Activated CD4-positive, alpha-beta T cell treated with anti-CD3 and anti-CD28 coated beads for 48 hours (primary cell): ENCODE data around the gene PDZD4.

Source experiments
- DNase-seq: peaks from one replicate; pipeline ENCODE4 v3.0.0-alpha.2; 2020

Gene PDZD4

GRCh38 chrX:153867671-153868070, 37.3 kb upstream of the PDZD4 start:
- DNase-seq: no peak

- DNase-seq: no peak
Measured at GRCh38 chrX:153867139-153867538, 36.8 kb upstream of the PDZD4 start.

DNA sequence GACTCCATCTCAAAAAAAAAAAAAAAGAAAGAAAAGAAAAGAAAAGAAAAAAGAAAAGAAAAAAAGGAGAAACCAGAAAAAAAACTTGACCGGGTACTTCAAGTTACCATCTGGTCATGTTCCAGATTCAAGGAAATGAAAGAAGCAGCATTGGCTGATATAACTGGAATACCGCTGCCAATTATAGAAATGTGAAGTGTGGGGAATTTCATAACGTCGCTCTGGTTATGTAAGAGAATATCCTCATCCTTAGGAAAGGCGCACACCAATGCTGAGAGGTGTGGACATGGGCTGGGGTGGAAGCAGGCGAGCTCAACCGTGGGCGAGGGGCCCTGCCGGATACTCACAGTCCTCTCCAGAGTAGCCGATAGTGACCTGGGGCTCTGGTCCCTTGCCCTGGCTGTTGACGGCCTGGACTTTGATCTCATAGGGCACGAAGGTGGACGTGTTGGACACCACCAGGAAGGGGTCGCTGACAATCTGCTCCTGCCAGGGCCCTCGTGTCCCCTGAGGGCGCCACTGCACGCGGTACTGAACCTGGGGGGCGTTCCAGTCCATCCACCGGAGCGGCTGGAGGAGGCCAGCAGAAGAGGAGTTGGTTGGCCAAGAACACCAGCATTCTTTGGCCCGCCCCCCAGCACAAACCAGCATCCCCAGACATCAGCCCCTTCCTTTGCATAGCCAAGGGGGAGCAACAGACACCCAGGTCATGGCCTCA, 36.1 kb upstream of the PDZD4 start:
- DNase-seq: no peak

GRCh38 chrX:153865685-153866084, 35.3 kb upstream of the PDZD4 start:
- no peak for DNase-seq

DNA sequence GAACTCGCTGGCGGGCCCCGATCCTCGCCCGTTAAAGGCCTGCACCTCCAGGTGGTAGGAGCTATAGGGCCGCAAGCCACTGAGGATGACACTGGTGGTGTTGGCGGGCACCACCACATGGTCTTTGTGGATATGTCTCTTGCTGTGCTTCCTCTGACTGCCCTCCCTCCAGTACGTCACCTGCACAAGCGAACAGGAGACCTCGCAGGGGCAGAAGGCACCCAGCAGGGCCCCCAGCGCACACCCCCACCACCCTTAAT, 34.9 kb upstream of the PDZD4 start:
- DNase-seq: no peak

GRCh38 chrX:153864561-153865320, 34.4 kb upstream of the PDZD4 start:
- no peak for DNase-seq

- no peak for DNase-seq
Measured at GRCh38 chrX:153864101-153864500, 33.8 kb upstream of the PDZD4 start.

DNA sequence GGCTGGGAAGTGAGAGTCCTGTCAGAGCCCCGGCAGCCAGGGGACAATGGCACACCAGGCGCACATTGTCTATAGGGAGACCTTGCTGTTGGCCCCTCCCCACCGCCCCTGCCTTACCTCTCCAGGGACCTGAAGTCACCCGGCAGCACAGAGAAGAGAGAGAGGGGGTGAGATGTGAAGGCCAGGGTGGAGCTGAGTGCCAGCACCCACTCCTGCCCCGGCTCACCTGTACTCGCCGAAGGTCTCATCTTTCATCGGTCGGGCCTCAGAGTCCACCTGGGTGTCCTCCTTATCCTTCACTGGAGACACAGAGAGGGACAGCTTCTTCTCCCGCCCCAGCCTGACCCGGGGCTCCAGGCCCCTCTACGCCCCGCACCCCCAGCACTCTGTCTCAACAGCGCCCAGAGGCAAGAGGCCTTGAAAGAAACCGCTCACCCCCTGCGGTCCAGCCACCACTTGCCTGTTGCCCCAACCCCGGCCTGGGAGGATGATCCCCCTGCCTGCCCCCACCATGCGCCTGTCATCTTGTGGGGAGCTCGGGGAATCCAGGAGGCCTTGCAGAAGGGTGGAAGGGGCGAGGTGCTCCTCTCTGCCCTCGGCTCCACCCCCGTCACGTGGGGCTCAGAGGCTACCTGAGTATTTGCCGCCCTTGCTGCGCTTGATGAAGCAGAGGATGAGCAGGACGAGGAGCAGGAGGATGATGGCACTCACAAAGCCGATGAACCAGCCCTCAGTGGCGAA, 33.1 kb upstream of the PDZD4 start:
- DNase-seq: no peak

DNA sequence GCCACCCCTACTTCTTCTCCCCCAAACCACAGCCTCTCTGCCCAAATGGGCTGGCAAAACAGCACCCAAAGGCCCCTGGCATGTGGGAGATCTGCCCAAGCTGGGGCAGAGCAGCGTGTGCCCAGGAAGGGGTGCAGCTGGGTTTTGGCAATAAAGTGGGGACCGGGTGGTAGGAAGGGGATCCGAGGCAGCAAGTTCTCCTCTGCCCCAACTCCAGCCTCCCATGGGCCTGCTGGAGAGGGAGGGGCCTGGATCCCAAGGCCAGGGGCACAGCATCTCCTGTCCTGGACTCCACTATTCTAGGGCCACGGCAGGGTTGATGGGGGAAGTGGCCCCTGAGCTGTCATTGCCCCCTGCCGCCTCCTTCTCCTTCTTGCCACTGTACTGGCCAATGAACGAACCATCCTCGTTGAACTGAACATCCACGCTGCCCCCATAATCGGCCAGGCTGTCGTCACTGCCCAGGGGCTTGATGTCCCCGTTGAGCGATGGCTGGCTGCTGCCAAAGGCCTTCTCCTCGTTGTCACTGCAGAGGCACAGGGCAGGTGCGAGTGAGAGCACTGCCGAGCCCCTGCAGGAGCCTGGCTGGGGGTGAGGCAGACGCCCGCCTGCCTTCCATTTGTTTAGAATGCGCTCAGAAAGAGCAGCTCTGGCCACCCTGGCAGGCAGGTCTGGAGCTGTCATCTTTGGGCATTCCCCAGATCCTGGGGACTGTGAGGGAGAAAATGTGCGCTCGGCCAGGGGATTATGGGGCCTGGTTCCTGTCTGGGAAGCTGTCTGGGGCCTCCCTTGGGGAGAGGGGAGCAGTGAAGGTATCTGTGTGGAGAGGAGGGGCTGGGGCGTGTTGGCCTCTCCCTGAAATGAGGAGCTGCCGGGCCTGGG, 32.3 kb upstream of the PDZD4 start:
- no peak for DNase-seq

DNA sequence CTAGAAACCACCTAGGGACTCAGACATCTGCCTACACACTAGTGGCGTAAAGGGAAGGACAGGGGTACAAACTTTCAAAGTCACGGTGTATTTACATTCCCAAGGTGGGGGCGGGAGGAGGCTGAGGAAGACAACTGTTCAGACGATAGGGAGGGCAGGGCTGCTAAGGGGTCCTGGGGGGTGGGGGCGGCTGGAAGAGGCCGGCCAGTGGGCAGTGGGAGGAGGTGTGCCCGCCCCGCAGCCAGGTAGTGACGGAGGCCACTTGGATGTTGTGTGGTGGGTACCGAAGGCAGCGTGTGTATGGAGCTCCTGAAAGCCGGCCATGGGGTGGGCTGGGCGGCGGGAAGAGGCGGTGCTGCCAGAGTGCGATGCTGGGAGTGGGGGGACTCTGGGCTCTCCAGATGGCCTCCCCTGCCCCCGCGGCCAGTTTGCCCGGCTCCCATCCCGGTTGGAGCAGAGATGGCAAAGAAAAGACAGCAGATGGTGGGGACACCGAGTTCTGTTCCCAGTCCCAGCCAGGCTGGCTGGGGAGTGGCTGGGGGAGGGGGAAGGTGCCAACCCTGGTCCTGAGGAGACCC, 31.5 kb upstream of the PDZD4 start:
- DNase-seq: no peak

- no peak for DNase-seq
Measured at GRCh38 chrX:153861151-153861550, 30.8 kb upstream of the PDZD4 start.

DNA sequence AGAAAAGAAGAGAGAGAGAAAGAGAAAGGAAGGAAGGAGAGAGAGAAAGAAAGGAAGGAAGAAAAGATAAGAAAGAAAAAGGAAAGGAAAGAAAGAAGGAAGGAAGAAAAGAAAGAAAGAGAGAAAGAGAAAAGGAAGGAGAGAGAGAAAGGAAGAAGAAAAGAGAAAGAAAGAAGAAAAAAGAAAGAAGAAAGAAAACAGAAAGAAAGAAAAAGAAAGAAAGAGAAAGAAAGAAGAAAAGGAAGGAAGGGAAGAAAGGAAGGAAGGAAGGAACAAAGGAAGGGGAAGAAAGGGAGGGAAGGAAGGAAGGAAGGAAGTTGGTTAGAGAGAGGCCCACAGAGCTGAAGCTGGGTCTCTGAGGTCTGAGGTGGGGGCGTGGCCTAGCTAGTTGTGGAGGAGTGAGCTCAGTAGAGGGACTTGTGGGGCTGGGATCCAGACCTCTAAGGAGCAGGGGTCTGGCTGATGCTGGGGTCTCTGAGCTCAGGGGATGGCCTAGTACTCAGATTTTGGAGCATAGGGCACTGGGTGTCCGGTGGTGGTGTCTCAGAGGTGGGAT, 27.1 kb upstream of the PDZD4 start:
- no peak for DNase-seq

DNA sequence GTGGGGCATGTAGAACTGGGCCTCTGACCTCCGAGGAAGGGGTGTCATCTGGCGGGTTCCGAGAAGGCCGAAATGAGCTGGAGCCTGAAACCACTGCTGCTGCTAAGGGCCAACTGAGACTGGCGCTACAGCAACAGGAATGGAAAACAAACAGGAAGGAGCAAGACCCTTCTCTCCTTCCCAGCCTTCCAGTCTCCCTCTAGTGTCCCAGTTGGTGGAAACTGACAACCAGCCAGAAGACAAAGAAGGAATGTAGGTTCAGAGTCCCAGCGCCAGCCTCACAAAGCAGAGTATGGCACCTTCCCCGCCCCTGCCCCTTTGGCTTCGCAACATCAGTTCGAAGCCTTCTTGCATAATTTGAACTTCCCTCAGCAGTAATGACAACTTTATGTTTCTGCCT, 24.4 kb upstream of the PDZD4 start:
- DNase-seq: no peak

- no peak for DNase-seq
Measured at GRCh38 chrX:153853902-153854267, 23.5 kb upstream of the PDZD4 start.

- DNase-seq: no peak
Measured at GRCh38 chrX:153853180-153853901, 23.0 kb upstream of the PDZD4 start.

- no peak for DNase-seq
Measured at GRCh38 chrX:153851981-153852380, 21.6 kb upstream of the PDZD4 start.

DNA sequence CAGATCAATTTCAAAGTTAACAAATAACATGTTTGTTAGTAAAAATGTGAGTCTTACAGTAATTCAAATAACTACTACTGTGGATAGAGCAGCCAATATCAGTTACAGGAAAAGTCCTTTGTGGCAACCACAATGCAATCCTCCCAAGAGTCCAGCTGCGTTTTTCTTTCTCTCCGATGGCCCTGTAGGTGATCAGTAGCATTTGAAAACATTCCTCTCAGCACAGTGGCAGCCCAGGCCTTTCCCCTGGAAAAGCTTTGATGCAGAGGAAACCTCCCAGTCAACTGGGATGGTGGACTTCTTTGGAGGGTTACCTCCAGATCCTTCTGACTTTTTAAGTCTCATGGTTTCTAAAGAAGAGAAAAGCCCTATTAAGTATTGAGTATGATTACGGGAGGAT, 18.0 kb upstream of the PDZD4 start:
- DNase-seq: no peak

DNA sequence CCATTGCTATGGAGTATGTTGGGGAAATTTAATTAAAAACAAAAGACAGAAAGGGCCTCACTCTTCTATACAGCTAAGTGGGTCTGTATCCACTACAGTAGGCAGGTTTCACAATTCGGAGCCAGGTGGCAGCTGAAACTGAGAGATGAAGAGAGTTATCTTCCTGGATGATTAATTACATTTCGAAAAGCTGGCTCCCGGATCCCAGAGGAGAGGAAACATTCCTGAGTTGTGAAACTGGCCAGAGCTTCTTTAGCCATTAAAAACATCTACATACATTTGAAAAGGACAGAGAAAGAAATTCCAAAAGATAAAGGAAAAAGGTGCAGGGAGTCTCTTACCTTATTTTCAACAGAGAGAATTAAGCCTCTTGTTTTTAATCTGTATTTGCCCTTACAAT, 15.5 kb upstream of the PDZD4 start:
- DNase-seq: no peak

GRCh38 chrX:153845195-153845594, 14.9 kb upstream of the PDZD4 start:
- DNase-seq: no peak

DNA sequence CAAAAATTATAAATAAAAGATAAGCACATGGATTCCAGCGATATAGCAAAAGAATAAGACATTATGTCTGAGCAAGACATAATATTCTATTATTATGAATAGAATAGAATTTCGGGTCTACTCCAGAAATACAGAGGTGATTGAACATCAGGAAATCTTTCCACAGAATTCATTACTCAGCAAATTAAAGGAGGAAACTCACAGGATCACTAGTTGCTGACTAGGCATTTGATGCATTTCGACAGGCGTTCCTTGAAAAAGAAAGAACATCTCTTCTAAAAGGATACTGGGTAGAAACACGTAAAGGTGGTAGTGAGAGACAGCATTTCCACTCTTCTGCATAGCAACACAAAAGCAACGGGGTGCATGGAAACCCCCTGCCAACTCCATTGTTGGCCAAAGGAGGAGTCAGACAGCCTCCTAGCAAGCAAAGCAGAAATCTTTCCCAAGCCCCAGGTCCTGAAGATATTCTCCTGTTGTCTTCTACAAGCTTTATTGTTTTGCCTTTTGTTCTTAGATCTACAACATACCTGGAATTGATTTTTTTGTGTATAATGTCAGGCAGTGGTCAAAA, 14.3 kb upstream of the PDZD4 start:
- DNase-seq: no peak

DNA sequence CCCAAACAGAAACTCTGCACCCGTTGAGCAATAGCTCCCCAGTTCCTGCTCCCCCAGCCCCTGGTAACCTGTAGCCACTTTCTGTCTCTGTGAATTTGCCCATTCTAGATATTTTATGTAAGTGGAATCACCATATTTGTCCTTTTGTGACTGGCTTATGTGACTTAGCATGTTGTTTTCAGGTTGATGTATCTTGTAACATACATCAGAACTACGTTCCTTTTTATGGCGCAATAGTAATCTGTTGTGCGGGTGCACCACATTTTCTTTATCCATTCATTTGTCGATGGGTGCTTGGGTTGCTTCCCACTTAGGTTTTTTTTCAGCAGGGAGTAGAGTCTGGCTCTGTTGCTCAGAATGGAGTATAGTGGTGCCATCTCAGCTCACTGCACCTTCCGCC, 6.6 kb upstream of the PDZD4 start:
- no peak for DNase-seq

DNA sequence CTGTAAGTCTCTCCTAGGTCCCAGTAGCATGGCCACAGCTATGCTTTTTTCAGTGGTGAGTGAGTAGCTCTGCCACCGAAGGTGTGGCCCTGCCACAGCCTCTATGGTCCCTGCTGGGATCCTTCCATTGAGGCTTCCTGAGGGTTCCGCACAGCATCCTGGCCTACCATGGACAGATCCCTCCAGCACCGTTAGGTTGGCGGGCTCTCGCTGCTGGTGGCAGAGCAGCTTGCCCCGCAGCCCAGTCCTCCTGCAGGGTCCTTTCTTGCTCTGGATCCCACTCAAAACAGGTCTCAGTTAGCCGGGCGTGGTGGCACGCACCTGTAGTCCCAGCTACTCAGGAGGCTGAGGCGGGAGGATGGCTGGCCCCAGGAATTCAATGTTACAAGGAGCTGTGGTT, 2.4 kb upstream of the PDZD4 start:
- no peak for DNase-seq
